GM10847 (cell line): Measurements from ENCODE around the gene MR1.

ENCODE experiments used
- POLR2A ChIP-seq: IDR thresholded peaks from 2 replicates; pipeline ENCODE4 v1.6.1; 2011; ENCODE audit not compliant: insufficient read length; ENCODE audit errors: extremely low read depth

Gene MR1

DNA sequence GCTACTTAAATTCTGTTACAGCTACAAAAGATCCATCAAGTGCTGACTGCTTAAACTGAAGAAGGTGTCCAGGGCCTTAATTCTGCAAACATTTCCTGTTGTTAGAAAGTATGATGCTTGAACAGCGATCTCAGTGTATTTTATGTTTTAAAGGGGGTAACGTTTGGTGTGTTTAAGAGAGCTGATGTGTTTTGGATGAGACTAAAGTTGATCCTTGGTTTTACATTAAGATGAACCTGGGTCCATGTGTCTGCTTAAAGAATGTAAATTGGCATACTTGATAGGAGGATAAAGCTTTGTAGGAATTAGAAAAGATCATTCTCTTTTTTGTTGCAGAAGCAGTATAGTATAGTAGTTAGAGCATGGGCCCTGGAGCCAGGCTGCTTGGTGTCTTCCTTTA lies 58.3 kb downstream of the MR1 start:
- no peak for TF ChIP-seq POLR2A

DNA sequence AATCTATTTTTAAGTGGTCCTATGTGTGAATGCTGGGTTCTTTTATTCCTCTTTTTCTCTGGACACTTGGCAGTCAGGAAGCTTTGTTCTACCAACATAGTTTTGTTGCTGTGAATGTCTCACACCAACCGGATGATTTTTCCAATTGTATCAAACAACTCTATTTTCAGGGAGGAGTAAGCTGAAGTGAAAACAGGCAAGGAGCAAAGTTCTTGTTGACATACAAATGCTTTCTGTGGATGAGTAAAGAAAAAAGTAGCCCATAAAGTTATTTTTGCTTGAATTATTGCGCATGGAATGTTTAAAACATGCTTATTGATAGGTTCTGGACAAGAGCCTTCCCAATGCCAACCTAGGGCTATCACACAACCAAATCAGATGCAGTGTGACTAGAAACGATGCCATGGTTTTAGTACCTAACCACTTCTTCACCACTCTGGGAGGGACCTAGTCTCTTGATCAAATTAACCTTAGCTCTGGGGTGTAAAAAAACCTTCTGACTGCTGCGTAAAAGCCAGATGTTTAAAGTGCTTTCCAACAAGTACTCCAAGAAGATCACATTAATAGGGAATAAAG lies 59.2 kb downstream of the MR1 start:
- TF ChIP-seq POLR2A = no peak

DNA sequence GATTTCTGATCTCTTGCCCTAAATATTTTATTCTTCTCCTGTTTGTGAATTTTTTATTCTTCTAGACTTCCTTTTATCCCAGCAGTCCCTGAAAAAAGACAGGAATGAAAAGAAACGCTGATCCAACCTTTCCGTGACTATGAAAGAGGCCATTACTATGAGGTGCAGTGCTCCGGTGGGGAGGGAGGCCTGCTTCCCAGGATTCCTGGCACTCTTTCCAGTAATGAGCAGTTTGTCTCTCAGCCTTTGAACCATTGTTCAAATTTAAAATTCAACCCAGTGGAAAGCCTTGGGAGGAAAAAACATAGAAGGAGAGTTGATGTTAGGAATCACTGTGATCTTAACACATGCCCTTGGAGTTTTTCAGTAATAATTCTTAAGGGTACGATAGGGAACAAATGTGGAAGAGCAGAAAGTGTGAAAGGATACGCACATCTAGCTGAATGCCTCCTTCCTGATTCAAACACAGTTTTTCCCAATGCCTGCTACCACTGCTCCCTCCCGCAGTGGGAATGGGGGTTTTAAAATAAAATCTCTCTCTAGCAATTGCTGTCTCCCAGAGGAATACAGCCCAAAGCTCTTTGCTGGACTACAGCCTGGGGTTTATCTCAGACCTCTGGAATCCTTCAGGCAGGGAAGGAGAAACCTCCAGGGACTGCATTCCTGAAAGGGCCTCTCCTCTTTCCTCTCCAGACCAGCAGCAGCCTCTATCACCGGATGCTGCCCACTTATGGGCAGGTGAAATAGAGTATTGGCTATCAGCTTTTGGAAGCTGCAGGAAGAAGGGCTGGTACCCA lies 60.8 kb downstream of the MR1 start:
- no peak for TF ChIP-seq POLR2A

GRCh38 chr1:181095260-181095659 lies 61.5 kb downstream of the MR1 start:
- no peak for TF ChIP-seq POLR2A

- TF ChIP-seq POLR2A = no peak
Observed at GRCh38 chr1:181095763-181096184, 62.0 kb downstream of the MR1 start.

DNA sequence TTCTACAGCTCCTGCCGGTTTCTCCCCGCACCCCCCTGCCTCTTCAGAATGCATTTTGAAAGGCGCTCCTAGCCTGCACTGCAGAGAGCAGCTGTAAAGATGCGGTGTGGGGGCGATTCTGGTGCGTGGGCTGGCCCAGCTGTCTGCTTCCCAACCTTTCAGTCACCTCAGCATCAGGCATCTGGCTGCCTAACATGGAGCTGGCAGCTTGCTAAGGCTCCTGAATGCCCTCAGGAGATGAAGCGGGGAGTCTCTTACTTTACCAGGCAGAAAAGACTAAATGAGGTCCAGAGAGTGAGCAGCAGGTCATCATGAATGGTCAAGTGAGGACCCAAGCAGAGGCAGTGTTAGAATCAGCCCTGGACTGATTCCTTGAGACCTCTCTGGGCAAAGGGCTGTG lies 63.5 kb downstream of the MR1 start:
- TF ChIP-seq POLR2A = no peak

GRCh38 chr1:181099152-181100014 lies 65.6 kb downstream of the MR1 start:
- no peak for TF ChIP-seq POLR2A

DNA sequence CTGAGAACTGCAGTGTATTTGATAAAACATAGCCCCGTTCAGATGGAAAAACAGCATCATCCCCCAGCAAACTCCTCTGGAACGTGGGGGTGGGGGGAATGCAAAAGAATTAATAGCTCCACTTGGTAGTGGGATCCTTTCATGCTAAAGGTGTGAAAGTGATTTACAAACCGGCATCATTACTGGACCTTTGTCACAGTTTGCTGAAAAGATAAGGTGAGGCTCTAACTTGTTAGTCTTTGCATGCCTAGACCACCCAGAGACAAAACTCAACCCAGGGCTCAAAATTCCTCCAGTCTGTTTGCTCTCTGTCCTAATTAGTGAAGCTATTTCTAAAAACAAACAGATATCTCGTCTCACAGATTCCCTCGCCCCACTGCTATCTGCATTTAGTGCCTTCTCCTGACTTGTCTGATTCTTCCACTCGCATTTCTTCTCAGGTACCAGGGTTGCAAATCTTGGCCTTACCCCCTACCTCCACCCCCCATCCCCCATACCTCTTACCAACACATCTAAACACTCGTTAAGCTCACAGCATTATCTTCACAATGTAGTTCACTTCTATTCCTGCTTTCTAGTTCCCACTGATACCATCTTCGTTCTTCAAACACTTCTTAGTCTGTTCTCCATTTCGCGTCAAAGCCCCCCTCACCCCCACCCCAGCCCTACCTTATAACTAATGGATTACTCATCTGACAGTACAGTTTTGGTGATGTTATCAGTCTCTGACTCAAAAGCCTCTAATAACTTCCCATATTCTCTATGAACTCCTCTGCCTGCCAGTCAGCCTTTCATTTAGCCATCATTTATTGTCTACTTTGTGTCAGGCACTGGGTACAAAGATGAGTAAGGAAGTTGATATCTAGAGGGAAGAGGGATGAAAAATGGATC lies 66.5 kb downstream of the MR1 start:
- TF ChIP-seq POLR2A = no peak

DNA sequence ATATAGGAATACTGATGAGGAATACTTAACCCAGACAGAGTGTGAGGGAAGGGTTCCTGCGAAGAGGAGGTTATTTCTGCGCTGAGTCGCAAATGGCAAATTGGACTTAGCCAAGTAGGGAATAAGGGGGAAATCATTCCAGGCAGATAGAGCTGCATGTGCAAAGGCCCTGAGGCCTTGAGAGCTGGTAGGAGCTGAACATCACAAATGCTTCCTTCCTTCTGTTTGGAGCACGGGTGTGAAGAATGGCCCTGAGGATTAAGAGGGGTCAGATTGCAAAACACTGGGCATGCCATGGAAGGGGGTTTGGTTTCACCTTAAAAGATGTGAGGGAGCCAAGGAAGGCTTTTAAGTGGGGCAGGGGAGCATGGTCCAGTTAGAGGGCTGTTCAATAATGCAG lies 67.2 kb downstream of the MR1 start:
- TF ChIP-seq POLR2A = no peak

DNA sequence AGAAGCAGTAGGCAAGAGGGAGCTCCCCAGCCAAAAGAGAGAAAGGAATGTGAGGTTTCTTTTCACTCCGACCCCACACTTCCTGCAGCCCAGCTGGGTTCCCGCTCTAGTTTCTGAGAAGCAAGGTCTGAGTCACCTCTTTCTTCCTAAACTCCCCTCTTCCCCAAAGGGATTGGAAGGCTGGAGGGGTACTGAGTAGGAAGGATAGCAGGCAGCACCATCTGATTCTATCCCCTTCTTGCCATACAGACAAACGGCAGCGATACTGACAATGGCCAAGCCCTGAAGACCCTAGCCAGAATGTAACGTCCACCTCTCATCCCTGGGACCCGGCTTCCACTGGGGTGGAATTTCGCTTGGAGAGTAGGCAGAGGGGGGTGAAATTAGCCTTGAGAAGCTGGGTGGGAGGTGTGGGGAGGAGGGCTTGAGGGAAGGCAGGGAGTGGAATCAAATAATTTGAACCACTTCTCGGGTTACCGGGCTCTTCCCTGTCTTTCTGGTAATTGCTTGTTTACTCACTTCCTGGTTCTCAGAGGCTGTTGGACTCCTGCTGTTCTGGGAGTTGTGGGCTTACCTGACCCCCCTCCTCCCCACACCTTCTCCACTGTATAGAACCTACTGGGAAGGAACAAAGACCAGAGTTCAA lies 67.9 kb downstream of the MR1 start:
- TF ChIP-seq POLR2A = no peak

DNA sequence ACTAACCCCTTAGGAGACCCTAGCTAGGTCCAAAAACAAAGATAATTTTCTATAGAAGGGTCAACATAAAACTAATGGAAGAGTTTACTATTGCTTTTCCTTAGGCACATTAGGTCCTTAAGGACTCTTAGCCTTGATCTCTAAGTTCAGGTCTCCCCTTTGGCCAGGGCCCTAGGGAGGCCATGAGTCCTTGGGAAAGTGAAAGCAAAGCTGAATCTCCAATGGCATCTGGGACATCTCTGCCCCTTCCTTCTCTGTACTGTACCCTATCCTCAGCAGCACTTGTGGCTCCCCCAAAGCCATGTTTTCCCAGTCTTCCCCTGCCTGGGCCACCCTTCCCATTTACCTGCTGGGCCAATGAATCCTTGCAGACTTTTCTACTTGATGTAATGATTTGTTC lies 69.1 kb downstream of the MR1 start:
- TF ChIP-seq POLR2A = no peak

- TF ChIP-seq POLR2A = no peak
Observed at GRCh38 chr1:181103399-181103798, 69.6 kb downstream of the MR1 start.

GRCh38 chr1:181104042-181104789 lies 70.4 kb downstream of the MR1 start:
- no peak for TF ChIP-seq POLR2A

GRCh38 chr1:181104790-181105133 lies 71.0 kb downstream of the MR1 start:
- TF ChIP-seq POLR2A = no peak
